ENCODE measurements around the gene GAD1. TPM values are rescaled to one million over a fixed set of nuclear protein-coding genes. Genes with fewer than 3 reads are reported as not detected.

Gene GAD1
- total and polyA plus RNA-seq, 2 donors from 2014 or later = 1.1 to 4.1 TPM

DNA sequence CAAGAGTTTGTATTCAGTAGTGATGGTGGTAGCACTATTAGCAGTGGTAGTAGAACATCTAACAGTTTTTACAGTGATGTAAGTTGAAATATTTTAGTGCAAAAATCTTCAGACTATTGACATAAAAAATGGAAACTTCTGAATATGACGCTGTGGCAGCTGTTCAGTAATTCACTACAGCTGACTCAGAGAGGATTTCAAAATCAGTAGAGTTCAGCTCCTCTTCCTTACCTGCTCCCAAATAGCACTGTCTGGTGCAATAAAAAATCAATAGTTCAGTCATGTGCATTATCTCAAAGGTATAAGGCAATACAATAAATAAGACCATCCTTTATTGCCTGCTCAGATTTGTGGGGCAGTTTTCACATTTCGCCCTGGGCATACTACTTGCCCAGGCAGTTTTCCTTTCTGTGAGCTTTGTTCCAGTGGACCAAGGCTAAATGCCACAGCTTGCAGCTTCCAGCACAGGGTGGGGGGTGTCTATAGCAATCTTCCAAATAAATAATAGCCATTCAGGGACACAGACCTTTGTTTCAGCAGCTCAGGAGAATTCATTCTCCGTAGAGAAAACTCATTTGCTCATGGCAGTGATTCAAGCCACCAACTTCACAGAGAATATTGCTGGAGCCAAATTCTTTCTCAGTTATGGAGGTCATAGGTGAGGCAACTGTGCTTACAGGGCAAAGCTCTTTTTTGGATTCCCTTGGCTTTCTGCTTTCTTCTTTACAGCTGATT lies 78.5 kb downstream of the GAD1 start:
- no peak overlapping the region for H3K4me3 ChIP-seq (ENCODE audit: low read length in 3 of 3)
- DNase-seq (no peak), FAIRE-seq (no peak)
- TF ChIP-seq, protein P1, sequence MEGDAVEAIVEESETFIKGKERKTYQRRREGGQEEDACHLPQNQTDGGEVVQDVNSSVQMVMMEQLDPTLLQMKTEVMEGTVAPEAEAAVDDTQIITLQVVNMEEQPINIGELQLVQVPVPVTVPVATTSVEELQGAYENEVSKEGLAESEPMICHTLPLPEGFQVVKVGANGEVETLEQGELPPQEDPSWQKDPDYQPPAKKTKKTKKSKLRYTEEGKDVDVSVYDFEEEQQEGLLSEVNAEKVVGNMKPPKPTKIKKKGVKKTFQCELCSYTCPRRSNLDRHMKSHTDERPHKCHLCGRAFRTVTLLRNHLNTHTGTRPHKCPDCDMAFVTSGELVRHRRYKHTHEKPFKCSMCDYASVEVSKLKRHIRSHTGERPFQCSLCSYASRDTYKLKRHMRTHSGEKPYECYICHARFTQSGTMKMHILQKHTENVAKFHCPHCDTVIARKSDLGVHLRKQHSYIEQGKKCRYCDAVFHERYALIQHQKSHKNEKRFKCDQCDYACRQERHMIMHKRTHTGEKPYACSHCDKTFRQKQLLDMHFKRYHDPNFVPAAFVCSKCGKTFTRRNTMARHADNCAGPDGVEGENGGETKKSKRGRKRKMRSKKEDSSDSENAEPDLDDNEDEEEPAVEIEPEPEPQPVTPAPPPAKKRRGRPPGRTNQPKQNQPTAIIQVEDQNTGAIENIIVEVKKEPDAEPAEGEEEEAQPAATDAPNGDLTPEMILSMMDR (IDR thresholded peaks at IDR 0.05; ENCODE audit: borderline replicate concordance, extremely low read depth, insufficient read depth) = no peak
- no peak overlapping the region for H3K9ac ChIP-seq (ENCODE audit: low read length in 3 of 3)
- intact Hi-C loops (cut with DNase I) = no loop called here
- H3K27ac ChIP-seq (ENCODE audit: low read depth in 2 of 2, low read length in 2 of 2) = no peak overlapping the region
- no peaks in the 10 kb centered on the region for H3K36me3 ChIP-seq (ENCODE audit: control insufficient read depth in 2 of 3, insufficient read depth in 3 of 3, low read length in 3 of 3)
- H3K27me3 ChIP-seq (ENCODE audit: control insufficient read depth, insufficient read depth, low read length) = no peaks in the 10 kb centered on the region
- no peaks in the 10 kb centered on the region for H3K9me3 ChIP-seq (ENCODE audit: control insufficient read depth in 2 of 3, insufficient read depth in 1 of 3, low read length in 3 of 3)
- H3K4me1 ChIP-seq (ENCODE audit: control insufficient read depth in 2 of 3, insufficient read depth in 2 of 3, low read depth in 1 of 3, low read length in 3 of 3) = no peaks in the 10 kb centered on the region

DNA sequence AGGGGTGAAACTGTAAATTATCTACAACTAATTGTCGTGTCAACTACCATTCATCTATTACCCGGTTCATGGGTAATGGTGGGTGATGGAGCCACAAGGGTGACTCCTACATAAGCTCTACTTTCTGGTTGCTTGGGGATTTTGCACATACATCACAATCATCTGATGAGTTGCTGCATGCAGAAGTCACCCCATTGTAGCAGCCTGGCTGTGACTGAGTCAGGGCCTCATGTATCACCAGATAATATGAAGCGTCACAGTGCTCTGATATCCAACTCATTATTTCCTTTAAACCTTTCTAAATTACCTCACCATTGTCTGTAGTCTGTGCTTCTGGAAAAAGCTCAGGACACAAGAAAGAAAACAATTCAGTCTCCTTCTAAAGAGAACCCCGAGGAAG lies 79.9 kb downstream of the GAD1 start:
- H3K4me1 ChIP-seq (ENCODE audit: control insufficient read depth in 2 of 3, insufficient read depth in 2 of 3, low read depth in 1 of 3, low read length in 3 of 3) = no peaks in the 10 kb centered on the region
- intact Hi-C loops (cut with DNase I) = no loop called here
- H3K27ac ChIP-seq (ENCODE audit: low read depth in 2 of 2, low read length in 2 of 2) = no peak overlapping the region
- TF ChIP-seq, protein P1 (IDR thresholded peaks at IDR 0.05; ENCODE audit: borderline replicate concordance, extremely low read depth, insufficient read depth) = no peak
- no peaks in the 10 kb centered on the region for H3K27me3 ChIP-seq (ENCODE audit: control insufficient read depth, insufficient read depth, low read length)
- H3K36me3 ChIP-seq (ENCODE audit: control insufficient read depth in 2 of 3, insufficient read depth in 3 of 3, low read length in 3 of 3) = no peaks in the 10 kb centered on the region
- DNase-seq = no peak
- H3K9ac ChIP-seq (ENCODE audit: low read length in 3 of 3) = no peak overlapping the region
- no peak for FAIRE-seq
- no peaks in the 10 kb centered on the region for H3K9me3 ChIP-seq (ENCODE audit: control insufficient read depth in 2 of 3, insufficient read depth in 1 of 3, low read length in 3 of 3)
- no peak overlapping the region for H3K4me3 ChIP-seq (ENCODE audit: low read length in 3 of 3)

DNA sequence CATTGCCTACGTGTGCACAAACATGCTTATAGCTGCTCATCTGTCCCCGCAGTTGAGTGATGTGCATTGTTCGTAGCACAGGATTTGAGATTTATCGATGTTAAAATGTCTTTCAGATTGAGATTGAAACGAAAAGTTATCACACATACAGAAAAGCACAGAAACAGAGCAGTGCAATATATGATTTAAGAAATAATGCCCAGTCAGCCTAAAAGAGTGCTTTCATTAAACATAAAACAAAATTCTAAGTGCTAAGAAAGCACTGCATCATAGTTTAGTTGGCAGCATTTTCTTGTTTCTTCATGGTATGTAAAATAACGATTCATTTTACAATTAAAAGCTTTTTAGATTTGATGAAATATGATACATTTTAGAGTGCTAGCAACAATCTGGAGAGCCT lies 80.4 kb downstream of the GAD1 start:
- H3K9ac ChIP-seq (ENCODE audit: low read length in 3 of 3) = no peak overlapping the region
- H3K36me3 ChIP-seq (ENCODE audit: control insufficient read depth in 2 of 3, insufficient read depth in 3 of 3, low read length in 3 of 3) = no peaks in the 10 kb centered on the region
- no peak for FAIRE-seq
- intact Hi-C loops (cut with DNase I) = no loop called here
- H3K4me3 ChIP-seq (ENCODE audit: low read length in 3 of 3) = no peak overlapping the region
- no peaks in the 10 kb centered on the region for H3K4me1 ChIP-seq (ENCODE audit: control insufficient read depth in 2 of 3, insufficient read depth in 2 of 3, low read depth in 1 of 3, low read length in 3 of 3)
- no peaks in the 10 kb centered on the region for H3K27me3 ChIP-seq (ENCODE audit: control insufficient read depth, insufficient read depth, low read length)
- no peaks in the 10 kb centered on the region for H3K9me3 ChIP-seq (ENCODE audit: control insufficient read depth in 2 of 3, insufficient read depth in 1 of 3, low read length in 3 of 3)
- TF ChIP-seq, protein P1 (IDR thresholded peaks at IDR 0.05; ENCODE audit: borderline replicate concordance, extremely low read depth, insufficient read depth) = no peak
- DNase-seq = no peak
- H3K27ac ChIP-seq (ENCODE audit: low read depth in 2 of 2, low read length in 2 of 2) = no peak overlapping the region

DNA sequence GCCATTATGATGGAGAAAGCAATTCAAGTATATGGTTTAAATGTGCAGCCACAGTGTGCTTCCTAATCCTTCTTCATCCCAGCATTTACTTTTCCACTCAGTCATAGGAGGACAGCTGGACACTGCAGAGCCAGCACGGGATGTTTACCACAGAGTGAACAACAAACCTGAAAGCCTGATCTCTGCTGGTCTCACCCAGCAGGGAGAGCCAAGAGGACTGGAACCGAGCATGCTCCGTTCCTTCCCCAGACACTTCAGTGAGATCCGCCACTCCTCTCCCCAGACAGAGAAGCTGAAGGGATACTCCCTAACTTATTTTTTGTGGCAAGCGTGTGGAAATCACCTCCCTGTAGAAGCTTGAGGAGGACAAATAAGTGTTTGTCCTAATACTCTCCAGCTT lies 89.2 kb downstream of the GAD1 start:
- intact Hi-C loops (cut with DNase I) = no loop called here
- Histone ChIP-seq H3K9ac (ENCODE audit: low read length in 3 of 3) (no peak overlapping the region), H3K27me3 (ENCODE audit: control insufficient read depth, insufficient read depth, low read length) (no peaks in the 10 kb centered on the region)

More for the DNA sequence above, 89.2 kb downstream of the GAD1 start:
- FAIRE-seq = no peak
- Histone ChIP-seq H3K27ac (ENCODE audit: low read depth in 2 of 2, low read length in 2 of 2) (no peak overlapping the region), H3K9me3 (ENCODE audit: control insufficient read depth in 2 of 3, insufficient read depth in 1 of 3, low read length in 3 of 3) (peaks cover 0 to 3% (median 0%) of the 10 kb centered on the region in 3 donors), H3K36me3 (ENCODE audit: control insufficient read depth in 2 of 3, insufficient read depth in 3 of 3, low read length in 3 of 3) (no peaks in the 10 kb centered on the region), H3K4me1 (ENCODE audit: control insufficient read depth in 2 of 3, insufficient read depth in 2 of 3, low read depth in 1 of 3, low read length in 3 of 3) (no peaks in the 10 kb centered on the region), H3K4me3 (ENCODE audit: low read length in 3 of 3) (no peak overlapping the region)
- TF ChIP-seq, protein P1 (IDR thresholded peaks at IDR 0.05; ENCODE audit: borderline replicate concordance, extremely low read depth, insufficient read depth) = no peak
- DNase-seq = no peak
